ENCODE measurements around the gene SPECC1L. TPM values are rescaled to one million over a fixed set of nuclear protein-coding genes. Genes with fewer than 3 reads are reported as not detected.

SPECC1L gene
- total RNA-seq, 1 experiment from 2014 or later: 14.1 TPM

DNA sequence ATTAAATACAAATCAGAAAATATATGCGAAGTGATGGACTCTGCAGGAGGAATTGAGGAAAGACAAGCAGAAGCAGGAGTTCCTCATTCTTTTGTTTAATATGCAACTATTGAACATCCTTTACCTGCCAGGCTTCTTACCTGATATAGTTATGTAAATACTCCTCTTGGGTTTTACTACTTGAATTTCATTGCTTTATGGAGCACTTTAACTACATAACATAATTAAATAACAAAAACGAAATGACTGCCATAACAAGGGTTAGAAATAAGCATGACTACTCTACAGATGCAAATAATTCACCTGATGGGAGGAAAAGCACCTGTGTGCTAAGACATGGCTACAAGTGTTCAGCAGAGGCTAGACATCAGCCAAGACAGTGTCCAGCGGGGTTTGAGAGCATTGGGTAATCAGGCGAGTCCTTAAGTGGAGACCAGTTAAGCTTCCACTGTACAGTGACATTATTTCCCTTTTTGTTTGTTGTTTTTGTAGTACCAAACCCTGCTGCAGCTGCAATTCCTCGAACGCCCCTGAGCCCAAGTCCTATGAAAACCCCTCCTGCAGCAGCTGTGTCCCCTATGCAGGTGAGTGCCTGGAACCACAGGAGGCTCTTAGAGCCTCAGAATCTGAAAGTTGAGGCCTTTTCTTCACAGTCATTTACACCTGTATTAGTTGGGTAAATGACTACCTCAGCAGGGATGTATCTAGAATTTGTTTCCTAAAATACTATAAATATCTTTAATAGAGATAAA is 67.4 kb downstream of the SPECC1L start:
- Histone ChIP-seq H3K4me3 (ENCODE audit: low read length) (no peak overlapping the region), H3K4me1 (ENCODE audit: insufficient read depth, low read length) (peaks cover 2% of the 10 kb centered on the region), H3K79me2 (ENCODE audit: low read length) (no peaks in the 10 kb centered on the region), H2AFZ (ENCODE audit: low read length) (no peak overlapping the region), H3K9me2 (replicated peaks; ENCODE audit: low read length) (no peaks in the 10 kb centered on the region), H4K20me1 (ENCODE audit: low read length) (no peaks in the 10 kb centered on the region), H3F3A (ENCODE audit: low read length, unreplicated experiment) (no peaks in the 10 kb centered on the region), H3K9me3 (ENCODE audit: low read length) (no peaks in the 10 kb centered on the region), H3K4me2 (ENCODE audit: low read length) (no peak overlapping the region), H3K27ac (ENCODE audit: low read length) (no peak overlapping the region), H3K36me3 (ENCODE audit: low read depth, low read length) (peaks cover 11% of the 10 kb centered on the region), H3K9ac (ENCODE audit: low read length) (no peak overlapping the region), H3K27me3 (ENCODE audit: low read length) (no peaks in the 10 kb centered on the region)
- no TSS peak for BruUV-seq (replicated peaks)
- ATAC-seq: no peak
- no peak for DNase-seq
- intact Hi-C loops (cut with micrococcal nuclease): loop anchor here (10.0 kb wide), 1 partner anchor 67 kb away; no protein-coding TSS in a partner anchor
- ChIA-PET POLR2A (ENCODE audit: unreplicated experiment) (no interaction called here), CTCF (no interaction called here)
- TF ChIP-seq CTCF (conservative IDR thresholded peaks at IDR 0.05; ENCODE audit: low read depth, low read length): no peak
- no peak for TF ChIP-seq EZH2phosphoT487 (IDR thresholded peaks at IDR 0.05; ENCODE audit: borderline replicate concordance, low read length)
- no peak for TF ChIP-seq EZH2 (IDR thresholded peaks at IDR 0.05; ENCODE audit: low read length, unreplicated experiment)

DNA sequence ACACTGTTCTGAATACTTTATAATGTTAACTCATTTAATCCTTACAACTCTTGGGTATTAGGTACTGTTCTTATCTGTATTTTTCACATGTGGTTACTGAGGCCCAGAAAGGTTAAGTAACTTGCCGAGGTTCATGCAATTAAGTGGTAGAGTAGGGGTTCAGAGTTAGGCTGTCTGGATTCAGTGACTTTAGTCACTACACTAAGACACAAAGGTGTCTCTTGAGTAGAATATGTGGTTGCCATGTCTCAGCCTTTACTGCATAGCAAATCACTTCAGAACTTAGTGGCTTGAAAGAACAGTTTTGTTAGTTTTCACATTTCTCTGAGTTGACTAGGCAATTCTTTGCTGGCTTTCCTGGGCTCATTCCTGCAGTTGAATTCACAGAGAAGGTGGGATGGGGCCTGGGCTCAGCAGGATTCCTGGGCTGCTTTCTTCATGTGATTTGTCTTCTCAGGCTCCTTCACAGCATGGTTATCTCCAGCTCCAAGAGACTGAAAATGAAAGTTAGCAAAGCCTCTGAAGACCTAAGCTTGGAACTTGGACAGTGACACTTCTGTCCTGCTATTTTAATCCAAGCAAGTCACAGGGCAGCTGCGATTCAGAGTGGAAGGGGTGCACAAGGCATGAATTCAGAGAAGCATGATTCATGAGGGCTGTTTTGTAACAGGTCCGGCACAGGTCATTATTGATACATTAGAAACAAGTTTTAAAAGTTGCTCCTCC is 68.3 kb downstream of the SPECC1L start:
- TF ChIP-seq CTCF (conservative IDR thresholded peaks at IDR 0.05; ENCODE audit: low read depth, low read length) (no peak), EZH2phosphoT487 (IDR thresholded peaks at IDR 0.05; ENCODE audit: borderline replicate concordance, low read length) (no peak), EZH2 (IDR thresholded peaks at IDR 0.05; ENCODE audit: low read length, unreplicated experiment) (no peak)
- Histone ChIP-seq H2AFZ (ENCODE audit: low read length) (no peak overlapping the region), H3K4me1 (ENCODE audit: insufficient read depth, low read length) (no peaks in the 10 kb centered on the region), H3K27me3 (ENCODE audit: low read length) (no peaks in the 10 kb centered on the region), H3K79me2 (ENCODE audit: low read length) (no peaks in the 10 kb centered on the region), H3K9me3 (ENCODE audit: low read length) (no peaks in the 10 kb centered on the region), H3K9me2 (replicated peaks; ENCODE audit: low read length) (no peaks in the 10 kb centered on the region), H3K4me2 (ENCODE audit: low read length) (no peak overlapping the region), H3F3A (ENCODE audit: low read length, unreplicated experiment) (no peaks in the 10 kb centered on the region), H3K27ac (ENCODE audit: low read length) (no peak overlapping the region), H3K9ac (ENCODE audit: low read length) (no peak overlapping the region), H4K20me1 (ENCODE audit: low read length) (no peaks in the 10 kb centered on the region), H3K36me3 (ENCODE audit: low read depth, low read length) (peaks cover 11% of the 10 kb centered on the region), H3K4me3 (ENCODE audit: low read length) (no peak overlapping the region)
- intact Hi-C loops (cut with micrococcal nuclease): loop anchor here (10.0 kb wide), 1 partner anchor 66 kb away; no protein-coding TSS in a partner anchor
- ChIA-PET POLR2A (ENCODE audit: unreplicated experiment) (no interaction called here), CTCF (no interaction called here)
- no TSS peak for BruUV-seq (replicated peaks)
- no peak for DNase-seq
- ATAC-seq: no peak

DNA sequence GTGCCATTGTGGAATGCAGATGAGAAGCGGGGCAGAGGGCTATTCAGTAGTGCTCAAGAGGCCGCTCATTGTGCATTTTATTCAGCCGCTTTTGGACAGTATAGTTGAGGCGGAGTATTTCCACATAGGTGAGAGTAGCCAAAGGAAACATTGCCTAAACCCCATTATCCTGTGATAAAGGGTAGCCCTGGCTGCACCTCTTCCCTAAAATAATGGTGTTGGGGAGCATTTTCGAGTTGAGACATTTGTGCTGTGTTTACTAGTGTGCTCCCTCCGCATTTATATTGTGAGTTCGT is 68.8 kb downstream of the SPECC1L start:
- no peak for ATAC-seq
- Histone ChIP-seq H2AFZ (ENCODE audit: low read length) (no peak overlapping the region), H3K9me3 (ENCODE audit: low read length) (no peaks in the 10 kb centered on the region), H3K27ac (ENCODE audit: low read length) (no peak overlapping the region), H3K27me3 (ENCODE audit: low read length) (no peaks in the 10 kb centered on the region), H4K20me1 (ENCODE audit: low read length) (no peaks in the 10 kb centered on the region), H3K9ac (ENCODE audit: low read length) (no peak overlapping the region), H3K4me3 (ENCODE audit: low read length) (no peak overlapping the region), H3K79me2 (ENCODE audit: low read length) (no peaks in the 10 kb centered on the region), H3K36me3 (ENCODE audit: low read depth, low read length) (peaks cover 10% of the 10 kb centered on the region), H3K4me1 (ENCODE audit: insufficient read depth, low read length) (no peaks in the 10 kb centered on the region), H3K4me2 (ENCODE audit: low read length) (no peak overlapping the region), H3K9me2 (replicated peaks; ENCODE audit: low read length) (no peaks in the 10 kb centered on the region), H3F3A (ENCODE audit: low read length, unreplicated experiment) (no peaks in the 10 kb centered on the region)
- DNase-seq: no peak
- ChIA-PET POLR2A (ENCODE audit: unreplicated experiment) (no interaction called here), CTCF (no interaction called here)
- TF ChIP-seq EZH2 (IDR thresholded peaks at IDR 0.05; ENCODE audit: low read length, unreplicated experiment) (no peak), EZH2phosphoT487 (IDR thresholded peaks at IDR 0.05; ENCODE audit: borderline replicate concordance, low read length) (no peak), CTCF (conservative IDR thresholded peaks at IDR 0.05; ENCODE audit: low read depth, low read length) (no peak)
- intact Hi-C loops (cut with micrococcal nuclease): loop anchor here (10.0 kb wide), 1 partner anchor 65 kb away; no protein-coding TSS in a partner anchor
- BruUV-seq (replicated peaks): no TSS peak

Measured in PC-3 (cell line).